Hypothalamus (tissue), 51 donors: ENCODE data around the gene DRG2.
A peak's percentile ranks its signal among the peaks of the same experiment; 100 is the strongest.

ENCODE experiments used
- DNase-seq, 51 donors: peaks; one replicate each; lab custom pipeline; 2025; lab: John Stamatoyannopoulos, UW

The DRG2 gene

DNA sequence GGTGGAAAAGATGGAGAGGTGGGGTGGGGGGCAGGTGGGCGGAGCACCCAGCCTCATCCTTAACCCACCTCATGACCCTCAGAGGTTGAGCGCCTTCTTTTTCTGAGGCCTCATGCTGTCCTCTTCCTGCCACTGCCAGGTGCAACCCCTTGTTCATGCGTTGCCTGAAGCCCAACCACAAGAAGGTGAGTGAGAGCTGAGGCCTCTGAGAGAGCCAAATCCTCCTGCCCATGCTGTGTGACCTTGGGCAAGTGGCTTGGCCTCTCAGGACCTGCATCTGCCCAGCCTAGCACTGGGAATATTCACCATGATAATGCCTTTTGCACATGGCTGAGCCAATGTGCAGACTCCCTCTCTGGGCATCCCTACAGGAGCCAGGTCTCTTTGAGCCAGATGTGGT lies 52.9 kb downstream of the DRG2 start:
- DNase-seq: no peak

DNA sequence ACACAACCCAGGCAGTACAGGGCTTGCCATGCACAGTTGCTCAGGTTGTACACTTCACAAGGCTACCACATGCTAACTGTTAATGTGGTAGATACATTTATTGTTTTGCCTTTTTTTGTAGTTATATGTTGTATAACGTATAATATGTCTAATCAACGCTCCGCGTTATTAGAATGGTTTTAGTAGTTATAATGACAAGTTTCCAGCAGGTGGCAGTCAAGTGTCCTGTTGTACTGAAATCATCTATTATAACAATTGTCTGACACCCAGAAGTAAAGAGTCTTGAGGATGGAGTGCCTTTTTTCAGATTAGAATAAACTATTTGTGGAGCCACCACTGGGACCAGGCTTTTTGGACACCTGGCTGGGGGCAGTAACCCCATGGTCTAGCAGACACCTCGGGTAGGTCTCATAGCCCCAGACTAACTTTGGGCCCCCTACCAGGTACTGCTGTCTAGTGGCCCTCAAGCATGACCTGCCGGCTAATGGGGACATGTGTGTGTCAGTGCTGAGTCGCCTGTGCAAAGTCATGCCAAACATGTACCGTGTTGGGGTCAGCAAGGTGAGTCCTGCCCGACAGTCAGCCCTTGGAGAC lies 53.6 kb downstream of the DRG2 start:
- peak in 5 of 51 donors; percentile 7 to 45 (median 23) for DNase-seq

DNA sequence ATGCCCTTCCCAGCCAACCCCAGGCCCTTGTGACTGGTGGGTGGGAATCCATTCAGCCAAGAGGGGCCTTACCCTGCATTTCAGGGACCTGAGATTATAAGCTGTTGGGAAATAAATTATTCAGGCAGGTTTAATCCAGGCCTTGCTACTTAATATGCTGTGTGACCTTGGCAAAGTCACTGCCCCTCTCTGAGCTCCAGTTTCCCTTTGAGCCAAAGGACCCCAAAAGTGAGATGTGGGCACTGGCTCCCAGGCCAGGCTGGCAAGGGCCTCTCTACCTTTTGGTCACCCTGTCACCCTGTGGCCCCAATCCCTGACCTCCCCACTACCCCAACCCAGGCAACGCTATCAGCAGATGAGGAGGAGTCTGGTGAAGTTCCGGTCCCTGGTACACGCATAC lies 54.7 kb downstream of the DRG2 start:
- no peak for DNase-seq

DNA sequence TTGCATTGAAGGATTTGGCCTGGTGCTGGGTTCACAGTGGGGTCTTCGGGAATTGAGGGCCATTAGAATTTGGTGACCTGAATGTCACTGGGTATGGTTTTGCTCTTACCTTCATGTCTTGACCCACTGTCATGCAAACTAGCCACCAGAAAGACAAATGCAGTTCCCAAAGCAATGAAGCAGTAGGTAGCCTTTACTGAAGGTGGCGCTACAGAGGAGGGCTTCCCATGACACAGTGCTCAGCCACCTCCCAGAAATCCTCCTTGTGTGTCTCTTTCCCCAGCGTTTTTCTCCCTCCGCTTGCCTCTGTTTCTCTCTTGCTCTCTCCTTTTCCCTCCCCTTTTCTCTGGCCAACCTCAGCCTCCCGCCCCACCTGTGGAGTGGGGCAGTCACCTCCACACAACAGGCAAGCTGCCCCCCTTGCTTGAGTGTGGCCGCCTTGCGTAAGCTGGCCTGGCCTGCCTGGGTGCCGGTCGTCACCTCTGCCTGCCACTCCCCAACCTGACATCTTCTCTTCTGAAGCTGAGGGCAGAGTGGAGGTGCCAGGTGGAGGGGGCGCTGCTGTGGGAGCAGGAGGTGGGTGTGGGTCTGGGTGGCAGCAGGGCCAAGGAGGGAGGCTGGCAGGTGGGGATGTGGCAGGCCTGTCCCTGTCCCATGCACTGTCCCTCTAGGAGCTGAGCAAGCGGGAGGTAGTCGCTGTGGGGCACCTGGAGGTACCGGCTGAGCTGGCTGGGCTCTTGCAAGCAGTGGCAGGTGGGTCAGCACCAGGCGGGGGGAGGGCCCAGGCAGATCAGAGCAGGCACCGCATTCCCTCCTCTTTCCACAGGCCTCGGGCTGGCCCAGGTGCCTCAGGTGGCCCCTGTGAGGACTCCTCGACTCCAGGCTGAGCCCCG lies 55.5 kb downstream of the DRG2 start:
- DNase-seq: no peak

DNA sequence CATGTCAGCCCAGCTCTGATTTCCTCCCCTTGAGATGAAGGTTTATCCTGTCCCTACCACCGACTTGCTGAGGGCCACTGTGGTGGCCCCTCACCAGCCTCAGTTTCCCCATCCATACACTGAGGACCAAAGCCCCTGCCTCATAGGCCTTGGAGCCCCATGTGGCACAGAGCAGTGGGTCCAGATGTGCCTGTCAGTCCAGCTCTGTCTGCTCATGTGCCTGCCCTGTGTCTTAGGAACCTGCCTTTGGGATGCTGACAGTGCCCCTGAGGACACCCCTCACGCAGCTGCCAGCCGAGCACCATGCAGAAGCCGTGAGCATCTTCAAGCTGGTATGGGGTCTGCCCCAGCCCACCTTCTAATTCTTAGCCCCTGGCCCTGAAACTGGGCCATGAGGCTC lies 56.5 kb downstream of the DRG2 start:
- no peak for DNase-seq

DNA sequence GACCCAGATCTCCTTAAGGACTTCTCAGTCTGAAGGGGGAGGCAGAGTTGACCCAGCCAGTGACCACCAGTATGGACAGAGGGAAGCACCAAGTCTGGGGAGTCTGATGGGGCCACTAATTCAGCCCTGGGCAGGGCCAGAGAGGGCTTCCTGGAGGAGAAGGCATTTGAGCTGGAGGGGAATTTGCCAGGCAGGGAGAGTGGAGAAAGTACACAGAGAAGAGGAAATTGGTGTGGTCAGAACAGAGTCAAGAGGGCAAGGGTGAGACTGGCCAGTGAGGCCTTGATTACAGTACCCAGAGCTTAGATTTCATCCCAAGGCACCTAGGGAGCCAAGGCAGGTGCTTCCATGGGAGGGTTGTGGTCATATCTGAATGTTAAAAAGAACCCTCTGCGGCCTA lies 57.1 kb downstream of the DRG2 start:
- DNase-seq: no peak

DNA sequence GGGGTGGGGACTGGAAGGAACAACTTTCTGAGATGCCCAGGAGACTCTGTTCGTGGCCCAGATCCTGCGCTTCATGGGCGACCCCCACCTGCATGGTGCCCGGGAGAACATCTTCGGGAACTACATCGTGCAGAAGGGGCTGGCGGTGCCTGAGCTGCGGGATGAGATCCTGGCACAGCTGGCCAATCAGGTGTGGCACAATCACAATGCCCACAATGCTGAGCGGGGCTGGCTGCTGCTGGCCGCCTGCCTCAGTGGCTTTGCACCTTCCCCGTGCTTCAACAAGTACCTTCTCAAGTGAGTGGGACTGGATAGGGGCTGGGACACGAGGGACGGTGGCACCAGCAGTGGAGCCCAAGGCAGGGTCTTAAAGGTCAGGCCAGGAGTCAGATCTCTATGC lies 58.1 kb downstream of the DRG2 start:
- DNase-seq: no peak

DNA sequence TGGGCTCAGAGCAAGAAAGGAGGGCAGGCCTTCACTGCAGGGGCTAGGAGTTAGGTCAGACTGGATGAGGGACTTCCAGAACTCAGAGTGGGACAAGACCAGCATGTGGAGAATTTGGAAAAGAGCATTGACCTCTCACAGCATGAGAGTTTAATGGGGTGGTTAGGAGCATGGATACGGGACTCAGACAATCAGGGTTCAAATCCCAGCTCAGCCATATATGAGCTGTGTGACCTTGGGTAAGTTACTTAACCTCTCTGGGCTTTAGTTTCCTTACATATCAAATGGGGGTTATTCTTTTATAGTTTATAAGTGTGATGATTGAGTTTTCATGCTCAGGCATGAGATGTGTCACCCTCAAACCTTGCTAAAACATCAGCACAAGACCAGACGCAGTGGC lies 58.5 kb downstream of the DRG2 start:
- DNase-seq: no peak

DNA sequence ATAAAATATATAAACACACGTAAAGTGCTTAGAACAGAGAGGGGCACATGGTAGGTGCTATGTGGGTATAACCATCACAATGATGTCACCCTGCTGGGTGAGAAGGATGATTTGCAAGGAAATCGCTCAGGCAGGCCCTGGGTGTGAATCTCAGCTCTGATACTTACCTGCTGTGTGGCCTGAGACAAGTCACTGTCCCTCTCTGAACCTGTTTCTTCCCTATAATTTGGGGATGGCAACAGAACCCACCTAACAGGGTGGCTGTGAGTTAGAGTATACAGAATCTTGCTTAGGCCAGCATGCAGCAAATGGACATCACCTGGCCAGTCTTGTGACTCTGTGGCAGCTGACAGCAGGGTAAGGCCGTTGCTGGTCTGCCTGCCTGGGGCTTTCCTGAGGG lies 59.2 kb downstream of the DRG2 start:
- DNase-seq: no peak

DNA sequence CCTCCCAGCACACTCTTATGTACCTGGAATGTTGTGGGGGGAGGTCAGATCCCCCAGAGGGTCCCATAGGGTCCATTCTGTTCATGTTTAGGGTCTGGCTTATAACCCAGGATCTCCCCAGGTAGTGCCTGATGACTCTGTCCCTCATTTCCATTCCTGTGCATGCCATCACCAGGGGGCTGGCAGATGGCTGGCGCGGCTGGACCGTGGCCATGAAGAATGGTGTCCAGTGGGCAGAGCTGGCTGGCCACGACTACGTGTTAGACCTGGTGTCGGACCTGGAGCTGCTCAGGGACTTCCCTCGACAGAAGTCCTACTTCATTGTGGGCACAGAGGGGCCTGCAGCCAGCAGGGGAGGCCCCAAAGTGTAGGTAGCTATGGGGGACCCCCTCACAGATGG lies 60.8 kb downstream of the DRG2 start:
- no peak for DNase-seq

DNA sequence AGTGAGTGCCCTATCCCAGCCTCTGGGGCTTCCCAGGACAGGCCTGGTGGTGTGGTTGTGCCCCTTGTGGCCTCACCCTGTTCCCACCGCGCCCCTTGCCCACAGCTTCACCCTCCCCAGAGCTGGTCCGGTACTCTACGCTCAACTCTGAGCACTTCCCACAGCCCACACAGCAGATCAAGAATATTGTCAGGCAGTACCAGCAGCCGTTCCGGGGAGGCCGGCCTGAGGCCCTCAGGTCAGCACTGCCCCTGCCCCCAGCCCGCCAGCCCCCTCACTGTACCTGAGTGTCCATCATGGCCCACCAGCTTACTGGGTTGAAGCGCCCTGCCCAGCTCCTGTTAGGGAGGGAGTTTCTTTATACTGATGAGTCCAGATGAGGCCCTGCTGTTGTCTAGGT lies 63.5 kb downstream of the DRG2 start:
- DNase-seq: no peak

DNA sequence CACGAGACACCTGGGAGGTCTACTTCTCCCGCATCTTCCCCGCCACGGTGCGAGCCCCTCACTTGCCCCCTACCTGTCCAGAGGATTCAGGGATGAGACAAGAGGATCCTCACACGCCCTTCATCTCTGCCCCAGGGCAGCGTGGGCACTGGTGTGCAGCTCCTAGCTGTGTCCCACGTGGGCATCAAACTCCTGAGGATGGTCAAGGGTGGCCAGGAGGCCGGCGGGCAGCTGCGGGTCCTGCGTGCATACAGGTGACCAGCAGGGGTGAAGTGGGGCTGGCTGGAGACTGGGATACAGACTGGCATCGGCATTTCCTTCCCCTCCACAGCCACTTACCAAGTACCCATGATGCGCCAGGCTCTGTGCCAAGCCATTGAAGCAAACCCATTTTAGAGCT lies 67.4 kb downstream of the DRG2 start:
- DNase-seq: no peak

DNA sequence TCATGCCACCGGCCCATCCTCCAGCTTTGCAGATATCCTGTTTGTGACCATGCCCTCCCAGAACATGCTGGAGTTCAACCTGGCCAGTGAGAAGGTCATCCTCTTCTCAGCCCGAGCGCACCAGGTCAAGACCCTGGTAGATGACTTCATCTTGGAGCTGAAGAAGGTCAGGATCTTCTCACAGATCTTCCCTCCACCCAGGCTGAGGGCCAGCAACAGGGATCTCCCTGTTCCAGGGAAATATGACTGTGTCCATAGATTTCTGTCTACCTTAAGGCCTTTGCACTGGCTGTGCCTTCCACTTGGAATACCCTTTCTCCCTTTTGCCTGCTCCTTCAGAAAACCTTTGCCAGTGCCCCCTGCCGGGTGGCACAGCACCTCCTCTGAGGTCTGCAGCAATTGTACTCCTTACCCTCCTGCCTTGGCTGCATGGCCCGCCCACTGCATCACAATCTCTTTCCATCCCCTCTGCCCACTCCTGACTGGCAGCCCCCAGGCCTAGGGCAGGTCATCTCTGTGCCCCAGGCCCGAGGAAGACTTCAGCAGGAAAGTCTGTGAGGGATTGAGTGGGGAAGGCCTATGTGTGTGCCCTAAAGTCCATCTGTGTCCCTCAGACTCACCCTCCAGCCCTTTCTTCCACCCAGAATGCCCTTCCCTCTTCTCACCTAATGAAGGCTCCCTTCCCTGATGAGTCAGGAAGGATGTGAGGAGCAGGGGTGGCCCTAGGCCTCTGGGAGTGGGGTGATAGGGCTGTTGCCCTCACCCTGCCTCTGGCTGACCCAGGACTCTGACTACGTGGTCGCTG lies 68.6 kb downstream of the DRG2 start:
- DNase-seq: no peak

DNA sequence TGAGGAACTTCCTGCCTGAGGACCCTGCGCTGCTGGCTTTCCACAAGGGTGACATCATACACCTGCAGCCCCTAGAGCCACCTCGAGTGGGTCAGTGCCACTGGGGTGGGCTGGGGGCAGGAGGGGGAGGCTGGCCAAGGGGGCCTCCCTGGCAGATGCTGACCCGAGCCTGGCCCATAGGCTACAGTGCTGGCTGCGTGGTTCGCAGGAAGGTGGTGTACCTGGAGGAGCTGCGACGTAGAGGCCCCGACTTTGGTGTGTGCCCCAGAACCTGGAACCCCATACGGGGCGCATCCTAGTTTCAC lies 69.2 kb downstream of the DRG2 start:
- DNase-seq: no peak
